Hepatocyte (in vitro differentiated cells): Measurements from ENCODE around the gene SIRPD.

Experiments
- CTCF ChIP-seq: fragments of 200-600 bp; sonication (generic); IDR thresholded peaks from 2 replicates; pipeline ENCODE4 v1.5.1; 2016; ENCODE audit warnings: antibody characterized with exemption, mild to moderate bottlenecking; ENCODE audit not compliant: poor library complexity
- EZH2 ChIP-seq: fragments of 200-600 bp; sonication (generic); IDR thresholded peaks from 2 replicates; pipeline ENCODE4 v1.6.1; 2016; ENCODE audit warnings: antibody characterized with exemption, mild to moderate bottlenecking, borderline replicate concordance
- EZH2phosphoT487 ChIP-seq: fragments of 200-600 bp; sonication (generic); IDR thresholded peaks from one replicate; pipeline ENCODE4 v1.6.1; 2018; ENCODE audit warnings: antibody characterized with exemption, mild to moderate bottlenecking, low read depth, moderate library complexity; ENCODE audit not compliant: unreplicated experiment, severe bottlenecking

- TF ChIP-seq CTCF (no peak), EZH2 (no peak), EZH2phosphoT487 (no peak)
Measured at GRCh38 chr20:1567392-1568162, 10.1 kb upstream of the SIRPD start.
